Upper lobe of right lung (tissue), 1 donor: ENCODE measurements around the gene UBR4. TPM values are rescaled to one million over a fixed set of nuclear protein-coding genes. Genes with fewer than 3 reads are reported as not detected.

ENCODE experiments used
- ATAC-seq: fragments of 200-7000 bp; cut with Tn5 transposase; one replicate; pipeline ENCODE4 v1.9.1; 2020; ENCODE audit warnings: mild to moderate bottlenecking, moderate library complexity
- DNase-seq: peaks from one replicate; pipeline ENCODE4 v3.0.0-alpha.2; 2020
- H3K27ac ChIP-seq: fragments of 200-600 bp; one replicate; pipeline ENCODE4 v1.8.0; 2022
- H3K27me3 ChIP-seq: fragments of 200-600 bp; one replicate; pipeline ENCODE4 v1.8.0; 2022; ENCODE audit warnings: mild to moderate bottlenecking
- H3K36me3 ChIP-seq: fragments of 200-600 bp; one replicate; pipeline ENCODE4 v1.8.0; 2022
- H3K4me1 ChIP-seq: fragments of 200-600 bp; one replicate; pipeline ENCODE4 v1.8.0; 2022
- H3K4me3 ChIP-seq: fragments of 200-600 bp; one replicate; pipeline ENCODE4 v1.8.0; 2022; ENCODE audit warnings: mild to moderate bottlenecking
- H3K9me3 ChIP-seq: fragments of 200-600 bp; one replicate; pipeline ENCODE4 v1.8.0; 2022
- CTCF ChIP-seq: fragments of 200-600 bp; IDR thresholded peaks from one replicate; pipeline ENCODE4 v1.8.0; 2022; ENCODE audit warnings: antibody characterized with exemption
- intact Hi-C: fragments of 100-400 bp; cut with DNase I; formaldehyde crosslinking; loops from one replicate; pipeline ENCODE4 v1.11.0; 2022
- total RNA-seq: library from RNA; stranded (reverse); fragmentation: NEBNext Ultra II Directional; extraction: Animal tissue kit (Norgen Biotek cat#: 25700); gene quantifications from one replicate; pipeline ENCODE4 v1.2.1, GENCODE V29; 2021
- donor health status: DM: no; HTN: yes; CAD: no; lungs with severe emphysema.

The UBR4 gene
- total RNA-seq, 1 donor from 2014 or later, result 110 TPM

DNA sequence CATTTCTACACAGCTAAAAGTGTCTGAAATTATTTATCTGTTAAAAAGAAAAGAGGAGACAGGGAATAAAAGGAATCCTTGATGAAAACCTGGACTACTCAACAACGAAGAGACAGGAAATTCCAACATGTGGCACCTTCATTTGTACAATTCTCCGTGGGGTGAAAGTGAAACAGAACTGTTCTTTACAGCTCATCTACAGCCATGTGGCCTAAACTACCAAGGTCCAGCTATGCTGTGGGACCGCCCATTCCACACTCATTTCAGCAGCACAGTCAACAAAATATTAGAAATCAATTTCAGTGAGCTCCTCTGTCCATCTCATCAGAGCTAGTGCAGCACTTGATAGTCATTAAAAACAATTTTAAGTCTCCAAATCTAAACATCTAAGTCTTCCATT is 44.0 kb downstream of the UBR4 start:
- H3K27me3 ChIP-seq, result no peaks in the 10 kb centered on the region
- intact Hi-C loops, result no loop called here
- TF ChIP-seq CTCF, result no peak
- H3K4me3 ChIP-seq, result no peak overlapping the region
- H3K27ac ChIP-seq, result no peak overlapping the region
- no peak for DNase-seq
- H3K9me3 ChIP-seq, result no peaks in the 10 kb centered on the region
- H3K4me1 ChIP-seq, result peaks cover 4% of the 10 kb centered on the region
- no peak for ATAC-seq
- peaks cover 100% of the 10 kb centered on the region for H3K36me3 ChIP-seq

DNA sequence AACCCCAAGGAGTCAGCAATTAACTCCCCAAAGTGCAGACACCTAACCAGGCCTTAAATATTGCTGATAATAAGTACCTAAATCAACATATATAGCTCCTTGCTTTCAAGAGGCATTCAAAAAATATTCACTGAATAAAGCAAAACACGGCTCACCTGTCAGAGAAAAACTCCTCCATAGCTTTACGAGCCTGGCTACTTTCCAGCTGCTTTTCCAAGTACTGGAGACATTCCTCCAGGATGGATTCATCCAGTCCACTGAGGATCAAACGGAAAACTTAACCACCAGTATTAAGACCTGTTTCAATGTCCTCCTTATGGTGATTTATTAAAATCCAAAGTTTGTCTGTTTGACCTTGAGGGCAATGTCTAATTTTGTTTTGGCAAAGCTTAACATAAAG is 44.6 kb downstream of the UBR4 start:
- TF ChIP-seq CTCF, result no peak
- Histone ChIP-seq H3K36me3 (peaks cover 100% of the 10 kb centered on the region), H3K4me3 (no peak overlapping the region)

DNA sequence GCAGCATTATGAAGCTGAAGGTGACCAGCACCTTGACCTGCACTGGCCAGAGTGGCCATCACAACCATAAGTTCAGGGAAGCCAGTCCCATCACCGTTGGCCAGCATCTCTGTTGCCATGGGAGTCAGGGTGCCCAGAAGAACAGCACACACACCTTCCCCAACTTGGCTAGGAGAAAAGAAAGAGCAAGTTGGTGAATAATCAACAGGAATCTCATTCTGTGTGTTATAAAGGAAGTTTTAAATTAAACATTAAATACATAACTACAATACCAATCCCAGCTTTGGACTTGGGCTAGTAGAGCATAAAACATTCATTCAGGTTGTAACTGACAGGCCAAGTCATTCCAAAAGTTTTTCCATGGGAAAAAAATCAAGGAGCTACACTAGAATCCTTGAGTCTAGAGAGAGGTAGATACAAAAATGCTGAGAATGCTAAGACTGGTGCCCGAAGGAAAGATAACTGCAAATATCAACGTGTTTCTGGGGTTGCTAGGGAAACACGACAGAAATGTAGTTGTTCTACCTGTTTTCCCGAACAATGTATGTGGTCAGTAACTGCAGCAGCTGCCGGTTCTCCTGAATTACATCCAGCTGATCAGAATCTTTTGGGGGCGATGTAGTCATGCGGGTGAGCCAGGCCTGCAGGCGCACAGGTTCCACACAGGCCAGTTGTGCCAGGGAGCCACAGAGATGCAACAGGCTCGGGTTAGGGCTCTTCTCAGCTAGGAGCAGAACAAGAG is 45.6 kb downstream of the UBR4 start:
- H3K9me3 ChIP-seq, result no peaks in the 10 kb centered on the region
- peaks cover 100% of the 10 kb centered on the region for H3K36me3 ChIP-seq
- no peak overlapping the region for H3K4me3 ChIP-seq
- no peak for DNase-seq
- peaks cover 4% of the 10 kb centered on the region for H3K4me1 ChIP-seq
- intact Hi-C loops, result no loop called here
- peak; percentile 14 for ATAC-seq
- no peaks in the 10 kb centered on the region for H3K27me3 ChIP-seq
- no peak for TF ChIP-seq CTCF
- no peak overlapping the region for H3K27ac ChIP-seq

More for the DNA sequence above, 44.6 kb downstream of the UBR4 start:
- Histone ChIP-seq H3K27ac (no peak overlapping the region), H3K9me3 (no peaks in the 10 kb centered on the region), H3K27me3 (no peaks in the 10 kb centered on the region), H3K4me1 (peaks cover 4% of the 10 kb centered on the region)
- intact Hi-C loops, result no loop called here
- DNase-seq, result no peak
- no peak for ATAC-seq

DNA sequence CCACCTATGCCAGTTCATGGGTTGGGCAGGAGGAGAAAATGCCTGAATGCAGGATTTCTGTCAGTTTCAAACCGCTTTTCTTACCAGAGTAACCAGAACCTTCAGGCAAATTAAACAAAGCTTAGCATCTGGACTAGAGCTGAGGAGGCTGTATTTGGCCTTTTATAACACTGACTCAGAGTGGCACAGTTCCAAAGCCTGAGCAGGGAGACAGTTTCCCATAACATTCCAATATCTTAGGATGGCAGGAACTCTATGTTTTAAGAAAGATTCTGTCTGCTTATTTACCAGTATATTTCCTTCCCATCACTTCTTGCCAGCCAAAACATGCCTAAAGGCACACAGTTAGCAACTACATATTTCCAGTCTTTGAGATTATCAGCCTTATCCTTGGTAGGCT is 46.8 kb downstream of the UBR4 start:
- peaks cover 4% of the 10 kb centered on the region for H3K4me1 ChIP-seq
- peaks cover 100% of the 10 kb centered on the region for H3K36me3 ChIP-seq
- no peaks in the 10 kb centered on the region for H3K9me3 ChIP-seq
- no peaks in the 10 kb centered on the region for H3K27me3 ChIP-seq
- ATAC-seq, result no peak
- intact Hi-C loops, result no loop called here
- no peak overlapping the region for H3K4me3 ChIP-seq
- no peak for TF ChIP-seq CTCF
- no peak for DNase-seq
- no peak overlapping the region for H3K27ac ChIP-seq

GRCh38 chr1:19160831-19161230 is 49.2 kb downstream of the UBR4 start:
- intact Hi-C loops, result no loop called here
- peaks cover 4% of the 10 kb centered on the region for H3K4me1 ChIP-seq
- DNase-seq, result no peak
- no peaks in the 10 kb centered on the region for H3K27me3 ChIP-seq
- TF ChIP-seq CTCF, result no peak
- H3K36me3 ChIP-seq, result peaks cover 100% of the 10 kb centered on the region
- no peak overlapping the region for H3K4me3 ChIP-seq
- no peaks in the 10 kb centered on the region for H3K9me3 ChIP-seq
- H3K27ac ChIP-seq, result no peak overlapping the region
- no peak for ATAC-seq
